HL-60 (cell line): ENCODE data around the gene MGAT5.
A peak's percentile ranks its signal among the peaks of the same experiment; 100 is the strongest.

Experiments
- DNase-seq, 2 experiments: peaks; one replicate each; pipeline ENCODE4 v3.0.0-alpha.2; 2010 to 2020; ENCODE audit warnings: low read depth in 1 of 2, low spot score in 1 of 2
- H3K27ac ChIP-seq: fragments of 250-450 bp; sonication (Bioruptor Pico); replicated peaks from 2 replicates; pipeline ENCODE4 v1.5.1; 2020; ENCODE audit warnings: mild to moderate bottlenecking, moderate library complexity
- H3K27me3 ChIP-seq: fragments of 250-450 bp; sonication (Bioruptor Pico); 2 replicates; pipeline ENCODE4 v1.5.1; 2021; ENCODE audit warnings: mild to moderate bottlenecking, moderate library complexity; ENCODE audit not compliant: insufficient read depth, poor library complexity, severe bottlenecking
- H3K4me3 ChIP-seq: replicated peaks from 2 replicates; pipeline ENCODE4 v1.5.1; 2011; ENCODE audit warnings: mild to moderate bottlenecking, control low read depth, low read length; ENCODE audit not compliant: insufficient read depth
- GABPA ChIP-seq: IDR thresholded peaks from 2 replicates; pipeline ENCODE4 v1.6.1; 2012; ENCODE audit warnings: low read depth
- POLR2AphosphoS5 ChIP-seq: IDR thresholded peaks from 2 replicates; pipeline ENCODE4 v1.6.1; 2012; ENCODE audit warnings: low read depth
- REST ChIP-seq: IDR thresholded peaks from 2 replicates; pipeline ENCODE4 v1.6.1; 2012; ENCODE audit warnings: low read depth; ENCODE audit not compliant: insufficient replicate concordance
- SPI1 ChIP-seq: IDR thresholded peaks from 2 replicates; pipeline ENCODE4 v1.6.1; 2012; ENCODE audit warnings: low read depth, mild to moderate bottlenecking, borderline replicate concordance
- TF ChIP-seq, protein P1 (sequence below): IDR thresholded peaks from one replicate; pipeline ENCODE4 v1.5.1; 2011; ENCODE audit warnings: low read length, control low read depth, inconsistent platforms; ENCODE audit not compliant: insufficient read depth

Gene MGAT5

DNA sequence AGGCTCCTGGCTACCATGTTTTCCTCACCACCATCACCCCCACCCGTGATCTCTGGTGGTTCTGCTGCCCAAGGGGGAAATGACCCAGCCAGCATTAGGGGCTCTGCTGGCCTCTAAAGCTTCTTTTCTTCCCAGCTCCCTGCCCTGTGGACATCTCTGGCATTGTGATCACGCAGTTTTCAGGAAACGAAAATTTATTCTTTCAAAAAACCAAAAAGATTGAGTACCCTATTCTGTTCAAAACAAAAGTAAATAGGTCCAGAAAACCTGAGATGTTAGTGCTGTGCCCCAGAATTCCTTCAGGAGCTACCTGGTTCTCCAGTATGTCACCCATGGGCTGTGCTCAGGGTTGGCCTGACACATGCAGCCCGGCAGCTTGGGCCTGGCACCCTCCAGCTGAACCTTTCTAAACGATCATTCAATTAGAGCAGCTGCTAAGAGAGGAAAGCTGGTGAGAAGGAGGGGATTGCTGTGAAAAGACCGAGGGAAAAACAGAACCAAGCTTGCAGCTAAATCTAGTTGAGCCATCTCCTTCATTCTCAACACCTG is 157.5 kb downstream of the MGAT5 start:
- no peak for DNase-seq
- Histone ChIP-seq H3K27me3 (no peaks in the 10 kb centered on the region), H3K4me3 (no peak overlapping the region), H3K27ac (no peak overlapping the region)
- TF ChIP-seq REST (no peak), SPI1 (no peak), POLR2AphosphoS5 (no peak), GABPA (no peak)
- TF ChIP-seq, protein P1, sequence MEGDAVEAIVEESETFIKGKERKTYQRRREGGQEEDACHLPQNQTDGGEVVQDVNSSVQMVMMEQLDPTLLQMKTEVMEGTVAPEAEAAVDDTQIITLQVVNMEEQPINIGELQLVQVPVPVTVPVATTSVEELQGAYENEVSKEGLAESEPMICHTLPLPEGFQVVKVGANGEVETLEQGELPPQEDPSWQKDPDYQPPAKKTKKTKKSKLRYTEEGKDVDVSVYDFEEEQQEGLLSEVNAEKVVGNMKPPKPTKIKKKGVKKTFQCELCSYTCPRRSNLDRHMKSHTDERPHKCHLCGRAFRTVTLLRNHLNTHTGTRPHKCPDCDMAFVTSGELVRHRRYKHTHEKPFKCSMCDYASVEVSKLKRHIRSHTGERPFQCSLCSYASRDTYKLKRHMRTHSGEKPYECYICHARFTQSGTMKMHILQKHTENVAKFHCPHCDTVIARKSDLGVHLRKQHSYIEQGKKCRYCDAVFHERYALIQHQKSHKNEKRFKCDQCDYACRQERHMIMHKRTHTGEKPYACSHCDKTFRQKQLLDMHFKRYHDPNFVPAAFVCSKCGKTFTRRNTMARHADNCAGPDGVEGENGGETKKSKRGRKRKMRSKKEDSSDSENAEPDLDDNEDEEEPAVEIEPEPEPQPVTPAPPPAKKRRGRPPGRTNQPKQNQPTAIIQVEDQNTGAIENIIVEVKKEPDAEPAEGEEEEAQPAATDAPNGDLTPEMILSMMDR, result no peak

- peak; percentile 42 to 85 for DNase-seq
- H3K27me3 ChIP-seq, result no peaks in the 10 kb centered on the region
- no peak overlapping the region for H3K27ac ChIP-seq
- no peak for TF ChIP-seq GABPA
- TF ChIP-seq, protein P1, result peak; percentile 78
- H3K4me3 ChIP-seq, result no peak overlapping the region
Measured at GRCh38 chr2:134411828-134412638, 158.2 kb downstream of the MGAT5 start.

DNA sequence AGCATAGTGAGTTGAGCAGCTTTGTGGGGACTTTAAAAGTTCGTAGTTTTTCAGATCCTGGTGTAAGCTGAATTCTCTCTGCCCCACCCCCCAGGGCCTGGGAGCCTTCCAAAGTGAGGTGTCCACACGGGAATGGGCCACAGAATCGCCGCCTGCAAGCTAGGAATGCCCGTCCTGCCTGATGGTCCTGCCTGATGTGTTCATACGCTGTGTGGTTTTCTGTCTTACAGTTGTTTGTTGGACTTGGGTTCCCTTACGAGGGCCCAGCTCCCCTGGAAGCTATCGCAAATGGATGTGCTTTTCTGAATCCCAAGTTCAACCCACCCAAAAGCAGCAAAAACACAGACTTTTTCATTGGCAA is 158.7 kb downstream of the MGAT5 start:
- Histone ChIP-seq H3K27ac (no peak overlapping the region), H3K4me3 (no peak overlapping the region), H3K27me3 (no peaks in the 10 kb centered on the region)
- DNase-seq, result no peak
- no peak for TF ChIP-seq REST
- TF ChIP-seq, protein P1, result no peak
- no peak for TF ChIP-seq GABPA
- no peak for TF ChIP-seq POLR2AphosphoS5
- TF ChIP-seq SPI1, result no peak

DNA sequence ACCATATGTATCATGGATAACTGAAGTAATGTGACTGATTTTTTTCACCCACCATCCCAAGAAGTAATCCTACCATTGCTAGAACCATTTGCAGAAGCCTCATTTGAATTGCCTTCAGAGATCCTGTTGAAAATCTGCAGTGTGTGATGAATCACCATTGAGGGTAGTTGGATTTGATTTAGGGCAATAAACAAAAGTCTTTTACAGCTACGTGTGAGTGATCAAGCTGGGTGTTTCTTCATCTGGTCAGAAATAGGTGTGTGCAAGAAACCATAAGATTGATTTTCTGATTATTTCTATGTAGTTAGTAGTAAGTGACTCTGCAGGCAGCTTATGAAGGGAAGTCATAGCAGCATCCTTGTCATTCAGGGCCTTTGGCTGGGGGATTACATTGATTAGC is 159.6 kb downstream of the MGAT5 start:
- H3K4me3 ChIP-seq, result no peak overlapping the region
- TF ChIP-seq SPI1, result no peak
- no peak for TF ChIP-seq POLR2AphosphoS5
- H3K27ac ChIP-seq, result no peak overlapping the region
- no peak for DNase-seq
- no peaks in the 10 kb centered on the region for H3K27me3 ChIP-seq
